Ascending aorta (tissue), 2 donors: ENCODE results near the gene PPP1R14D. TPM values are rescaled to one million over a fixed set of nuclear protein-coding genes. Genes with fewer than 3 reads are reported as not detected.
"Not testable (repeated sequence)": the region's sequence is repeated elsewhere in the genome, so short reads cannot be mapped to it uniquely, and the experiment has no call there.

Source experiments
- DNase-seq, 2 donors: peaks; one replicate each; pipeline ENCODE4 v3.0.0-alpha.2; 2019; ENCODE audit warnings: low spot score in 2 of 2
- H3K27ac ChIP-seq, 2 donors: fragments of 200-600 bp; sonication (generic); one replicate each; pipeline ENCODE4 v1.5.1; 2016 to 2017; ENCODE audit warnings: mild to moderate bottlenecking in 1 of 2
- H3K27me3 ChIP-seq: fragments of 200-600 bp; sonication (generic); one replicate; pipeline ENCODE4 v1.5.1; 2017
- H3K36me3 ChIP-seq, 2 donors: fragments of 200-600 bp; sonication (generic); one replicate each; pipeline ENCODE4 v1.5.1; 2016
- H3K4me1 ChIP-seq, 2 donors: fragments of 200-600 bp; sonication (generic); one replicate each; pipeline ENCODE4 v1.5.1; 2016 to 2017; ENCODE audit warnings: mild to moderate bottlenecking in 1 of 2
- H3K4me3 ChIP-seq, 2 donors: fragments of 200-600 bp; sonication (generic); one replicate each; pipeline ENCODE4 v1.5.1; 2016 to 2017; ENCODE audit warnings: mild to moderate bottlenecking in 1 of 2
- H3K9me3 ChIP-seq, 2 donors: fragments of 200-600 bp; sonication (generic); one replicate each; pipeline ENCODE4 v1.5.1; 2016
- CTCF ChIP-seq, 3 experiments: fragments of 200-600 bp in 2 of 3; fragments of 450-650 bp in 1 of 3; sonication (generic) in 2 of 3; IDR thresholded peaks; one replicate each; pipeline ENCODE4 v1.5.1; 2016 to 2019; ENCODE audit warnings: antibody characterized with exemption in 3 of 3, mild to moderate bottlenecking in 1 of 3, moderate library complexity in 1 of 3
- intact Hi-C: fragments of 100-400 bp; cut with DNase I; formaldehyde crosslinking; loops from one replicate; pipeline ENCODE4 v1.15.1; 2023
- total RNA-seq: library from RNA; depleted of rRNA; stranded (reverse); fragments of >200 nt; gene quantifications from one replicate; pipeline ENCODE4 v1.1.0, GENCODE V29; 2016

The PPP1R14D gene
- total RNA-seq, 1 donor from 2014 or later = not detected

GRCh38 chr15:40871749-40872617 lies 43.5 kb upstream of the PPP1R14D start:
- H3K27ac ChIP-seq = no peak overlapping the region
- no peak for TF ChIP-seq CTCF (IDR thresholded peaks at IDR 0.05)
- intact Hi-C loops = no loop called here
- H3K4me1 ChIP-seq = peaks cover 0 to 2% of the 10 kb centered on the region in 2 donors
- H3K27me3 ChIP-seq = no peaks in the 10 kb centered on the region
- H3K4me3 ChIP-seq = no peak overlapping the region
- H3K36me3 ChIP-seq = no peaks in the 10 kb centered on the region
- no peaks in the 10 kb centered on the region for H3K9me3 ChIP-seq
- no peak for DNase-seq

GRCh38 chr15:40870716-40871115 lies 42.2 kb upstream of the PPP1R14D start:
- H3K4me3 ChIP-seq = no peak overlapping the region
- H3K27ac ChIP-seq = no peak overlapping the region
- H3K36me3 ChIP-seq = no peaks in the 10 kb centered on the region
- H3K27me3 ChIP-seq = no peaks in the 10 kb centered on the region
- TF ChIP-seq CTCF (IDR thresholded peaks at IDR 0.05) = no peak
- intact Hi-C loops = no loop called here
- DNase-seq = no peak
- H3K9me3 ChIP-seq = no peaks in the 10 kb centered on the region
- H3K4me1 ChIP-seq = peaks cover 0 to 2% of the 10 kb centered on the region in 2 donors

GRCh38 chr15:40869686-40870085 lies 41.2 kb upstream of the PPP1R14D start:
- no peak for DNase-seq
- Histone ChIP-seq H3K36me3 (no peaks in the 10 kb centered on the region), H3K27me3 (no peaks in the 10 kb centered on the region), H3K9me3 (no peaks in the 10 kb centered on the region), H3K27ac (no peak overlapping the region), H3K4me3 (no peak overlapping the region), H3K4me1 (peaks cover 0 to 2% of the 10 kb centered on the region in 2 donors)
- TF ChIP-seq CTCF (IDR thresholded peaks at IDR 0.05) = no peak
- intact Hi-C loops = no loop called here

- H3K9me3 ChIP-seq = no peaks in the 10 kb centered on the region
- intact Hi-C loops = no loop called here
- no peaks in the 10 kb centered on the region for H3K4me1 ChIP-seq
- H3K4me3 ChIP-seq = no peak overlapping the region
- no peaks in the 10 kb centered on the region for H3K27me3 ChIP-seq
- H3K36me3 ChIP-seq = no peaks in the 10 kb centered on the region
- no peak overlapping the region for H3K27ac ChIP-seq
- DNase-seq = no peak
- TF ChIP-seq CTCF (IDR thresholded peaks at IDR 0.05) = no peak
Measured at GRCh38 chr15:40867199-40867598, 38.7 kb upstream of the PPP1R14D start.

GRCh38 chr15:40863660-40864270 lies 35.3 kb upstream of the PPP1R14D start:
- H3K27ac ChIP-seq = no peak overlapping the region
- H3K4me1 ChIP-seq = no peaks in the 10 kb centered on the region
- intact Hi-C loops = no loop called here
- H3K9me3 ChIP-seq = no peaks in the 10 kb centered on the region
- no peak overlapping the region for H3K4me3 ChIP-seq
- no peaks in the 10 kb centered on the region for H3K27me3 ChIP-seq
- DNase-seq = no peak
- TF ChIP-seq CTCF (IDR thresholded peaks at IDR 0.05) = no peak
- H3K36me3 ChIP-seq = no peaks in the 10 kb centered on the region

GRCh38 chr15:40861147-40861546 lies 32.6 kb upstream of the PPP1R14D start:
- DNase-seq, intact Hi-C loops, H3K4me1 ChIP-seq, H3K4me3 ChIP-seq, H3K9me3 ChIP-seq, H3K27me3 ChIP-seq, H3K27ac ChIP-seq, H3K36me3 ChIP-seq: not testable (repeated sequence)
